ENCODE data around the gene ROBO2.

Gene ROBO2

GRCh38 chr3:77122652-77123051 lies 82.8 kb downstream of the ROBO2 start:
- DNase-seq = no peak

DNA sequence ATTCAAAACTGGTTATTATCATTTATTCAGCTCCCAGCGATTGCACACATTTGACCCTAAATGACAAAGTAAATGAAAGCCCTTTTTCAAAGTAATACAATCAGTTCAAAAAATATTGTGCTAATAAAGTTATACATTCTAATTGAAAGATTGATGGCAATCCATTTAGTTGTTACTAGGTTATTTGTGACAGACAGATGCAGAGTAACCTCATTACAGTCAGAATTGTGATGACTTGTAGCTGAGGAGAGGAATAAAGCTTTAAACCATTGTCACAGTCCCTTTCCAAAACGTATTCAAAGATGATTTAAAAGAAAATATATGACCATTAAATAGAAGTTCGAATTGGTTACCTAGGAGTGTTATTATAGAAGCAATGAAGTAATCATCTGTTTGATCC lies 86.1 kb downstream of the ROBO2 start:
- DNase-seq = no peak

DNA sequence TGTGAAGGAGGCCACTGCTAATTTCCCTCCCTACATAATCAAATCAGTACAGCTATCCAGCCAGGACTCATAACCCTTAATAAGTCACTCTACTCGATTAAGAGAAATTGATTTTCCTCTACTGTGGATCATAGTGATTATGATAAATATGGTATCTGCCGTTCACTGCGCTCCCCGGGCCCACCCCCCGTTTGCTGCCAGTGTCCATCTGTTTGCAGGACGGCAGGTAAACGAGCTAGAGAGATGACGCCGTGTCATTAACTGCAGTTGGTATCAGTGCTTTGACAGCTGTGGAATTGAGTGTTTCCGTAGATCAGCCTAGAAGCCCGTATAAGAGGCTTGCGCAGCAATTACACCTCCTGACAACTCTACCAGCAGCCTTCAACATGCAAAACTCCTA lies 94.9 kb downstream of the ROBO2 start:
- DNase-seq = no peak

GRCh38 chr3:77137559-77137958 lies 97.7 kb downstream of the ROBO2 start:
- DNase-seq = no peak

- DNase-seq = no peak
Observed at GRCh38 chr3:77139624-77140023, 99.7 kb downstream of the ROBO2 start.

- DNase-seq = no peak
Observed at GRCh38 chr3:77141423-77141822, 101.5 kb downstream of the ROBO2 start.

- no peak for DNase-seq
Observed at GRCh38 chr3:77142578-77142977, 102.7 kb downstream of the ROBO2 start.

- DNase-seq = no peak
Observed at GRCh38 chr3:77146004-77146403, 106.1 kb downstream of the ROBO2 start.

GRCh38 chr3:77147836-77148578 lies 108.1 kb downstream of the ROBO2 start:
- DNase-seq = no peak

GRCh38 chr3:77149382-77149781 lies 109.5 kb downstream of the ROBO2 start:
- no peak for DNase-seq

- DNase-seq = no peak
Observed at GRCh38 chr3:77150028-77150427, 110.1 kb downstream of the ROBO2 start.

- no peak for DNase-seq
Observed at GRCh38 chr3:77150759-77151158, 110.9 kb downstream of the ROBO2 start.

DNA sequence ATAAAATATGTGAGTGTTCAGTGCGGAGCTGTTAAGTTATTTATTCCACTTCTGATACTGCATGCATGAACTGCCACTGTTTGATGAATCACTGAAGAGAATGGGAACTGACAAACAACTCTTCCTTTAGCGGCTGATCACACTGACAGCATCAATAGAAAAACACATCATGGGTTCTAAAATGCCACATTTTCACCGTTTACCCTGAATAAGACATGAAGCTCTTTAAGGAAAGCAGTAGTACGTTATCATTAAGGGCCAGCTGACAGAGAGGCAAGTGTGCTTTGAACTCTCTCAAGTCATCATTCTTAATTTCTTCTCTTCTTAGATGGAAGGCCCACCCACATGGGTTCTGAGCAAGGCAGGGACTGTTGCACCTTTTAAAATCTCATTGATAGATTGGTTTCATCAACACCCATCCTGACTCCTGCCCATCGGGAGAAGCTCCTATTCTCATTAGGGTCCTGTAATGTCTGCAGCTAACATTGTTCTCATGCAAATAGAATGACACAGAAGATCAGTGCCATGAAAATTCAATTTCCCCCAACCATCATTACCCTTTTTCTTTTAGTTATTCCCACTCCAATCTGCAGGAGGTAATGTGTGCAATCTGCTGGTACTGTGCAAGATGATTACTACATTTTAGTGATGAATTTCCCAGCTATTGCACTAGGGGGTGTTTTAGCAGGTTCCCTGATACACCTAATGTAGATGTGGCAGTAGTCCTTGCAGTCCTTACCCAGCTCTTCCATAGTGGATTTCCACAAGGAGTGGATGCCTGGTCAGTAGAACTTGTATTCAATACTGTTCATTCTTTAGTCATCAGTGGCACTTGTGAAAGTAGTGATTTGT lies 119.1 kb downstream of the ROBO2 start:
- DNase-seq = no peak

GRCh38 chr3:77160931-77161497 lies 121.1 kb downstream of the ROBO2 start:
- no peak for DNase-seq

- no peak for DNase-seq
Observed at GRCh38 chr3:77169823-77170222, 129.9 kb downstream of the ROBO2 start.

- no peak for DNase-seq
Observed at GRCh38 chr3:77171026-77171425, 131.1 kb downstream of the ROBO2 start.

- DNase-seq = no peak
Observed at GRCh38 chr3:77179762-77180161, 139.9 kb downstream of the ROBO2 start.

- DNase-seq = no peak
Observed at GRCh38 chr3:77182341-77182740, 142.4 kb downstream of the ROBO2 start.

DNA sequence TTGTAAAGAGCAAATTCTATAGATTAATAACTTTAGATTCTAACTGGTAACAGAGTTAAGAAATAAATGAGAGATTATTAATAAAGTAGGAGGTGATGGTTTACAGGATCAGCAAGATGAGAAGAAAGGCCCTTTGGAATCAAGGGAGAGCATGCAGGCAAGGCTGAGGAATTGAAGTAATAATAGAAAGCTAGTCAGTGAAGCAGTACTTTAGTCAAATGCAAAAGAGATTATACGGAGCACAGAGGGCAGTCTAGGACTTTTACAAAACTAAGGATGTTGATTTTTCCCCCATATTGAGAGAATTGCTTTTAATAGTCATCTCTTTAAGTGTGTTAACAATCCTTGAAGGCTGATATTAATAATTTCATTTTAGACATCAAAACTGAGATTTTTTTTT lies 146.4 kb downstream of the ROBO2 start:
- no peak for DNase-seq

- no peak for DNase-seq
Observed at GRCh38 chr3:77186728-77187127, 146.8 kb downstream of the ROBO2 start.

- DNase-seq = no peak
Observed at GRCh38 chr3:77188210-77188609, 148.3 kb downstream of the ROBO2 start.

- no peak for DNase-seq
Observed at GRCh38 chr3:77189258-77189657, 149.4 kb downstream of the ROBO2 start.

DNA sequence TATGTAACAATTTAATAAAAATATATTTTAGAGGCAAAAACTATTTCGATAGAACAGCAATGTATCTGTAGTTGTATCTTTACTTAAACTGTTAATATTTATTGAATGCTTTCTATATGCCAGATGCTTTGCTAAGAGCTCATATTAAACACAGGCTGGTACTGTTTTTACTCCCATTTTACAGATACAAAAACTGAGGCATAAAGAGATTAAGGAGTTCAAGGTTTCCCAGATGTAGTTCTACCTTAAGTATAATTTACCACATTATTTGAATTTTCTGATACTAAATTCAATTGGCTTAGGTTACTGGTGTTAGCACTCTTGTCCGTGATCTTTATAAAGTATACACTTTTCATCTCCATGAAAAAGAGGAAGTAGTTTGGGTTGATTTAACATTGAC lies 149.8 kb downstream of the ROBO2 start:
- no peak for DNase-seq

GRCh38 chr3:77190374-77190773 lies 150.5 kb downstream of the ROBO2 start:
- no peak for DNase-seq

Measured in CD4-positive, alpha-beta T cell treated with Interleukin-4 for 1 hour (primary cell).